HG03175 (cell line): ENCODE results near the gene HTR2C.

ENCODE experiments used
- ATAC-seq: cut with Tn5 transposase; IDR thresholded peaks from one replicate; pipeline ENCODE4 v1.9.1; 2021; ENCODE audit warnings: mild to moderate bottlenecking, moderate library complexity; ENCODE audit not compliant: unreplicated experiment

Gene HTR2C

GRCh38 chrX:114952696-114953095, 368.8 kb downstream of the HTR2C start:
- ATAC-seq: no peak
